ENCODE data around the gene SPATA6L.

Gene SPATA6L

DNA sequence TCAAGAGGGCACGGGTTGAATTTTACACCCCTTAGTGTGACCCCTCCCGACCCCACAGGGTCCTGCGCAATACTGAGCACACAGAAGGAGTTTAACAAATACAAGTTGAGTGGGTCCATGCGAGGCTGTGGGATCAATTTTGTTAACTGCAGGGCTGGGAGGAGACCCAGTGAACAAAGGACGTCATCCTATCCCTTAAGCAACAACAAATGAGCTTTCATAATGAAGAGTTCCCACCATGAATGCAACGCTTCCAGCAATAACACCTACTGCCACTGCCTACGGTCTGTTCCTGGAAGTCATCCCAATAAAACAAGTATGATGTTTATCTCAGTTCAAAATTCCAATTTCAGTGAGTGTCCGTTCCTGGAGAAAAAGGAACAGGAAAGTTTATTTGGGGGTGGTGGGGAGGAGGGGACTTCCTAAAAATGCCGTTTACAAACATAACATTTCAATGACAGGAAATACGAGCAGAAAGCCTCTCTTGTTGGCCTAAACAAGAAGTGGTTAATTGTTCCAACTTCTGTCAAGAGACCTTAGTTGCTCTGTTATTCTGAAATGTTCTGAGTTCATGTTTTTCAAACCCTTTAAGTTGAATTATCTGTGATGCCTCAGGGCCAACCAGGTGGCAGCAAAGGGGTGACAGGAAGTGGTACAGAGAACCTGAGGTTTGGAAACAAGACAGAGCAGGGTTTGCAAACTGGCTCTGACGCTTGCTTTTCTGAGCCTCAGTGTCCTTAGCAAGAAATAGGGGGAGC, 69.9 kb downstream of the SPATA6L start:
- in situ Hi-C loops (cut with HindIII; ENCODE audit: low pct_ligation_motif_present, low pct_unique_long_range_greater_than_20kb, low sequenced_read_pairs), result no loop called here
- DNase-seq, result no peak

DNA sequence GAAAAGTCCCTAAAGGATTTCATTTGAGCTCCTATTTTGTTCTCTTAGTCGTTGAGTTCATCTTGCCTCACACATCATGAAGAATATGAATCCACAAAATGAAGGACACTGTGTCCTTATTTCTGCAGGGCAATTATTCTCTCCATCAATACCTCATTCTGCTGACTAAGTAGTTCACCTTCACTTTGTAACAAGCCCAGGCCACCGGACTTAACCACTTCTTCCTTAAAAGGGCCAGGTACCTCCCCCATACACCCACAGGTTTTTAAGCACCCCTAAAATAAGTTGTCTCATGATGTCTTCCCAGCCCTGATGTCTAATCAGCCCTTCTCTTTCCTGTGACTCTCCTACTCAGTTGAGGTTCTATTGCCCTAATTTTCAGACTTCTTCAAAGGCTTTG, 71.3 kb downstream of the SPATA6L start:
- no peak for DNase-seq
- in situ Hi-C loops (cut with HindIII; ENCODE audit: low pct_ligation_motif_present, low pct_unique_long_range_greater_than_20kb, low sequenced_read_pairs), result no loop called here

DNA sequence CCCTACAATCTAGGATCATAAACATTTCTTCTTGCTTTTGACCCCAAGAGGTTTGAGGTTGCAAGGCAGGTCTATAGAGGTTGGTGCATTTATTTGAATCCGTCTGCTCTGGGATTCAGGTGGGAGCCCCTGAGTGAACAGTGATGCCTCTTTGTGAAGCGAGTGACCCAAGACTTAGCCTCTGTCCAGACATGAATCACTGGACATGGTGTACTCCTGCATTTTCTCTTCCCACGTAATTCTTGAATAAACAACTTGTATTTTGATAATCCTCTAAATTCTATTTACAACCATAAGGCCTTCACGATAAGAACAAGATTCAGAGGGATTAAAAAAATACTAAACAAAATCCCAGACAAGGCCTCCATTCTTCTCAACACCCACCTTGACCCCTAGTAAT, 71.7 kb downstream of the SPATA6L start:
- in situ Hi-C loops (cut with HindIII; ENCODE audit: low pct_ligation_motif_present, low pct_unique_long_range_greater_than_20kb, low sequenced_read_pairs), result no loop called here
- DNase-seq, result no peak

DNA sequence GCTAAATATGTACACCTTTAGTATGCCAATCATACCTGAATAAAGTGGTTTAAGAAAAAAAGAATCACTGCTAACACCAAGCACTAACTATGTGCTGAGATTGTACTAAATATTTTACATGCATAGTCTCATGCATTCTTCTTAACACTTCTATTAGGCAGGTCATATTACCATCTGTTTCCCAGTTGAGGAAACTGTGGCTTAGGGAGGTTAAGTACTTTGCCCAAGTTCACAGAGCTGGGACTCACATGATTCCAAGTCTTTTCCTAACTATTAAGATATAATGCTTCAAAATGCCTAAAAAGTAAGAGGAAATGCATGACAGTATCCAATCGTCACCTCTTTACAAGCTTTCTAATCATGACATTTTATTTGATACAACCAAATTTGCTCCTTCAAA, 73.4 kb downstream of the SPATA6L start:
- no peak for DNase-seq
- in situ Hi-C loops (cut with HindIII; ENCODE audit: low pct_ligation_motif_present, low pct_unique_long_range_greater_than_20kb, low sequenced_read_pairs), result no loop called here

DNA sequence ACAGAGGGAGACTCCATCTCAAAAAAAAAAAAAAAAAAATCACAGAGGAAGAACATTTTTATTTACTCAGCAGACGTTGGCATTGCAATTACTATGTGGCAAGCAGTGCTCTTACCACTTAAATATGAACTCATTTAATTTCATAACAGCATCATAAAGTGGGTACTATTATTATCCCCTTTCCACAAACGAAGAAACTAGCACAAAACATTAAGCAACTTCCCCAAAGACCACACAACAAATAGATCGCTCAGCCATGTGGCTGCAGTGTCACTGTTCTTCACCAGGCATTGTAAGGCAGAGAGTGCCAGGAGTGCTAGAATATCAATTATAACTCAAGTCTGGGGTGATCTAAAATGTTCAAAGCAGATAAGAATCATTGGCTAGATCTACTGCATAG, 74.0 kb downstream of the SPATA6L start:
- DNase-seq, result no peak
- in situ Hi-C loops (cut with HindIII; ENCODE audit: low pct_ligation_motif_present, low pct_unique_long_range_greater_than_20kb, low sequenced_read_pairs), result no loop called here

DNA sequence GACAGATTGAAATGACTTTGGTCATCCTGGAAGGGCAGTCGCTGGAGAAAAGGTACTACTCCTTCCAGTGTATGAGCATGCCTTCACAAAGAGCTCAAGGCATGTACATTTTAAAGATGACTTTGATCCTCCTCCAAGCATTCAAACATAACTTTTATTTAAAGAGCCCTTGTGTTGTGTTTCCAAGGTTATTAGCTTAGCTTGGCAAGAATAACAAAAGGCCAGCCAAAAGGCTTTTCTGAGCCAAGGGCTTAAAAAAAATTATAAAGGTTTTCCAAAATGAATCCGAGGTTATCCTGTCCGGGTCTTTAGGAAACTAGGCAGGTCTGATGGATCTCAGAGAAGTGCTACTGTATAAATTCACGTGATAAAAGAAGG, 75.2 kb downstream of the SPATA6L start:
- DNase-seq, result no peak
- in situ Hi-C loops (cut with HindIII; ENCODE audit: low pct_ligation_motif_present, low pct_unique_long_range_greater_than_20kb, low sequenced_read_pairs), result no loop called here

DNA sequence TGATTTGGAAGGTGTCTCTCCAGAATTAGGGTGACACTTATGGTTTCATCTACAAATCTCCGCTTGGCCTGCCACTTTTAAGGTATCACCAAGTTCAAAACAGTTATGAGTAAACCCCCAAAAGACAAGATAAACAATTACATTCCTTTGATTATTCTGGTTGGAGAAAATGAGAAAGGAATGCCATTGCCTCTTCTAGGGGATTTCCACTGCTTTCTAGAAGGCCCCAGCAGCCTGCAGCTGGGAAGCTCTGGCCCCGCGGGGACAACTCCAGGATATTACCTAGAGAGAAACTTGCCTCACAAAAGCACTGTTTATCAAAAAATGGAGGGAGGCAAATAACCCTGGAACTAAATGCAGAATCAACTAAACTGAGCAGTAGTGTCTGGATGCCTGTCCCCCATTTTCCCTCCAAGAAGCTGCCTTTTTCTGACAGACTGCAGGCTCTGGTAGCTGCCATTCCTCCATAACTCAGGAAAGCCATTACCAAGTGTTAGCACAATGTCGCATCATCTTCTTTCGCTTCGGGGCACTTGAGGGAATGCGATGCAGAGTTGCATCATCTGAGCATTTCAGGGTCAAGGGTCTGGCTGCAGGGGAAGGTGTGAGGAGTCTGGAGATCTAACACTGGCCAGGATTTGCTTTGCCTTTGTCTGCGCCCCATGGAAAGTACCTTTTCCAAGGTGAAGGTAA, 75.7 kb downstream of the SPATA6L start:
- no peak for DNase-seq
- in situ Hi-C loops (cut with HindIII; ENCODE audit: low pct_ligation_motif_present, low pct_unique_long_range_greater_than_20kb, low sequenced_read_pairs), result no loop called here

DNA sequence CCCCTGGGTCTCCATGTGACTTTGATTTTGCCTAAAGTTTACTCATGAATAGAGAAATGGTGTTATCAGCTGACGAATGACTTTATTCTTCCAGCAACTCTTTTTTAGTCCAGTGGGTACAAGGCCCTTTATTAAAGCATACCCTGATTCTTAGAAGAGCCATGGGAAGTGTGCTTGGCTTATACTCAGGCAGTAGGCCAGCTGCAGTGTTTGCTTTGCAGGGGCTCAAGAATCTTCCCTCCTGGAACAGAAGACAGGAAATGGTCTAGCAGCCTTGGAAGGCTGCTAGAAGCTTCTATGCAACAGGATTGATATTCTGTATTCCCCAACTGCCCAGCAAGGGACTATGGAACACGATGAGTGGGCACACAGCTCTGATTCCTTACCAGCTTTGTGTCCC, 77.6 kb downstream of the SPATA6L start:
- no peak for DNase-seq

DNA sequence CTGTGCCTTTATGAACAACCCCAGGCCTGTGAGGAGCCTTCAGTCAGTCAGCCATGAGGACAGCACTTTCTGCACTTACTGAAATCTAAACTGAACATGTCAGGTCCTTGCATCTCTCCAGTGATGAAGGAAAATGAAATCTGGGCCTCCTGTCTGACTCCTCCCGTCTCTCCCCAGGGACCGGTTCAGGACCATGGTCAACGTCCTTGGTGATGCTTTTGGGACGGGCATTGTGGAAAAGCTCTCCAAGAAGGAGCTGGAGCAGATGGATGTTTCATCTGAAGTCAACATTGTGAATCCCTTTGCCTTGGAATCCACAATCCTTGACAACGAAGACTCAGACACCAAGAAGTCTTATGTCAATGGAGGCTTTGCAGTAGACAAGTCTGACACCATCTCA, 81.1 kb downstream of the SPATA6L start:
- in situ Hi-C loops (cut with HindIII; ENCODE audit: low pct_ligation_motif_present, low pct_unique_long_range_greater_than_20kb, low sequenced_read_pairs), result no loop called here
- DNase-seq, result no peak

More for the DNA sequence above, 77.6 kb downstream of the SPATA6L start:
- in situ Hi-C loops (cut with HindIII; ENCODE audit: low pct_ligation_motif_present, low pct_unique_long_range_greater_than_20kb, low sequenced_read_pairs), result no loop called here

DNA sequence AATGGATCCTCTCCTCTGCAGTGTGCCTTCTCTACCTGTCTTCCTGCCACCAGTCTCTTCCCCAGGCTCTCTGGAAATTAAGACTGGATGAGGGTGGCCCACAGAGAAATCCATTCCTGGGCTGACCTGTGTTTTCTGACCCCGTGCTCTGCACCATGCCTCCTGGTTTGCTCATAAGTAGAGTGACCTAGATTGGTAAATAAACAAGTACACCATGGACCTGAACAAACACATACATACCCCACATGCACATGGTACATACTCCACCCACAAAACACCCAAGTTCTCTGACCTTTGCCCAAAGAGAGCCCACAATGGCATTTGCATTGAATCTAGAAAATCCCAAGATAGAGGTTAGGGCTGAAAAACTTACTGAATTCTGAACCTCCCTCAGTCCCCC, 81.6 kb downstream of the SPATA6L start:
- no peak for DNase-seq
- in situ Hi-C loops (cut with HindIII; ENCODE audit: low pct_ligation_motif_present, low pct_unique_long_range_greater_than_20kb, low sequenced_read_pairs), result no loop called here

DNA sequence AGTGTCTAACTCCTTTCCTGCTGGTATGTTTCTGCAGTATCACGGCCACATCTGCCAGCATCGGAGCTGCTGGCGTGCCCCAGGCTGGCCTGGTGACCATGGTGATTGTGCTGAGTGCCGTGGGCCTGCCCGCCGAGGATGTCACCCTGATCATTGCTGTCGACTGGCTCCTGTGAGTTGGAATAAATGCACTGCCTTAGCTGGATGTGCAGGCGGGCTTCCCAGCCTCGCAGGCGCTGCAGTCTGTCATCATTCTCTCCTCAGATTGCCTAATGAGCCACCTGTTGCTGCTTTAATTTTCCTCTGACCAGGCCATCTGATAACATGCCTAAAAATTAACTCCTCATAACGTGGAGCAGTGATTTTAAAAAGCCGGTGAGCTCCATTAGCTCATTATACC, 83.3 kb downstream of the SPATA6L start:
- DNase-seq, result no peak
- in situ Hi-C loops (cut with HindIII; ENCODE audit: low pct_ligation_motif_present, low pct_unique_long_range_greater_than_20kb, low sequenced_read_pairs), result no loop called here

DNA sequence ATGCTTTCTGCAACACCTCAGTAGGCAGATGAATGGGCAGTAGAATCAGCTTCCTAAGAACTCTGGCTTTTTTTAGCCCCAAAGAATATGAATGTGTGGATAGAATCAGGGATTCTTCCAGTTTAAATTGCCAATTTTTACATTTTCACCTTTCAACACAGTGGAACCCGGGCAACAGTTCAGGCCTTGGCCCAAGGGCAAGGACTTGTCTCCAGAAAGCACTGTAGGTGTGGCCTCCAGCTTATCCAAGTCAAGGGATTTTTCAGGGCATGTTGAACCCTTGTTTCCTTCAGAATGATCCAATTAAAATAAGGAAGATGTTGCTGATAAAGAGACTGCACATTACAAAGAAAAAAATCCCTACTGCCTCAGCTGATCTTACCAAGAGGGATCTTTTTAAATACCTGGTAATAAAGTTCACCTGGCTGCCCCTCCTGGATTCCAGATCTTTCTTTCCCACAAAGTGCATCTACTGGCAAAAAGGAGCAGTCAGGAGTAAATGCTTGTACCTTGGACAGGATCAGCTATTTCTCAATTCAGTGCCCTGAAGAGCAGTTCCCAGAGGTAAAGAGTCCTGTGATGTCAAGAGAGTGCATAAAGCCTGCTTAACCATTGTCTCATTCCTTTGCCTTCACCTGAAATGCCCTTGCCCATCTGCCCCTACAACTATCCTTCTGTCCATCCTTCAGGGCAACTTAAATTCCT, 84.3 kb downstream of the SPATA6L start:
- no peak for DNase-seq
- in situ Hi-C loops (cut with HindIII; ENCODE audit: low pct_ligation_motif_present, low pct_unique_long_range_greater_than_20kb, low sequenced_read_pairs), result no loop called here

DNA sequence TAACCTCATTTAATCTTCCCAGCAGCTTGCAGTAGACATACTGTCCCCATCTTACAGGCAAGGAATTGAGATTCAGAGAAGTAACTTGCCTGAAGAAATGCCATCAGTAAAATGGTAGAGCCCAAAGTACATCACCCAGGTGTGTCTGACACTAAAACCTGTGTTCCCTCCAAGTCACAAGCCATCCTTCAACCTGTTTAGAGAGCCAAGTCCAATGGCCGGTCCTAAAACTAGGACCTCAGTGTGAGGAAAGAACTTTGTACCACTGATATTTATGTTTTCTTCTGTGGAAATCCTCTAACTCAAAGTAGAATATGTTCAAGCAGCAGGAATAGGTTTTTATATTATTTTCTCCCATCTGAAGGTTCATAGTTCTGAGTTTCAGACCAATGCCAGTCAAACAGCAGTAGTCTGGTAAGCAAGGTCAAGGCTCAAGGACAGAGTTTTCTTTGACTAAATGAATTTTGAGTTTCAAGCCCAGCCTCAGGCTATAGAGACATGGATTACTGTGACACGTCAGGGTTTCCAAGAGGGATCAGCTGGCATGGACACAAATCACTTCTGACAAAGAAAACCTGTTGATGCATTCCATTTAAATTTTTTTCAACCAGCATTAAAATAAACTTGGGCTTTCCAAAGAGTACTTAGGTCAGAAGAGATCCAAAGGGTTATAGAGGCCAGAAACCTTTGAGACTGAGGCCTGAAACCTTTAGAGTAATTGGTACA, 85.1 kb downstream of the SPATA6L start:
- in situ Hi-C loops (cut with HindIII; ENCODE audit: low pct_ligation_motif_present, low pct_unique_long_range_greater_than_20kb, low sequenced_read_pairs), result no loop called here
- no peak for DNase-seq

DNA sequence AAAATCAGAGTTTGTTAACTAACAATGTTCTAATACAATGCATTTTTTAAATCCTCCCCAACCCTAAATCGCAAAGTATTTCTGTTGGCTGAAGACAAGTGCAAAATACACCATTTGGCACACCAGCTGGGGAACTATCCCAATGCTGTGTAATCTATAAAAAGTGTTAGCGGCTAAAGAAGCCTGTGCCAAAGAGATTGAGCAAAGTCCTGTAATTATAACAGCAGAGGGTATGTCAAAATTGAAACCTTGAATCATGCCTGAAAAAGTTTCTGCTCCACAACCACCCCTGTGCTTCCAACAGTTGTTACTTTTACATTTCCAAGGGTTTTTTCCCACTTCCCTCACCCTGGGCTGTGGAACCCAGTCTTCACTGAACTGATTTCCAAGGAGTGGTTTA, 87.3 kb downstream of the SPATA6L start:
- no peak for DNase-seq
- in situ Hi-C loops (cut with HindIII; ENCODE audit: low pct_ligation_motif_present, low pct_unique_long_range_greater_than_20kb, low sequenced_read_pairs), result no loop called here

DNA sequence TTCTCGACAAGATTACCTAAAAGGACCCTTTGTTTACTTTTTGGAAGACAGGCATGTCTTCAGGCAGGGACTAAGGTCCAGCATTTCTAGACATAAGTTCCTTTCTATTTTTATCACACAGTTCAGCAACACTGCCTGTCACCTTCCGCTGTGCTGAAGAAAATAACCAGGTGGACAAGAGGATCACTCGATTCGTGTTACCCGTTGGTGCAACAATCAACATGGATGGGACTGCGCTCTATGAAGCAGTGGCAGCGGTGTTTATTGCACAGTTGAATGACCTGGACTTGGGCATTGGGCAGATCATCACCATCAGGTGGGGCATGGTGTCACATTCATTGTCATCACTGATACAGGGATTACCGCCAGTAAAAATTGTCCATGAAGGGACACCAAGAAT, 89.8 kb downstream of the SPATA6L start:
- in situ Hi-C loops (cut with HindIII; ENCODE audit: low pct_ligation_motif_present, low pct_unique_long_range_greater_than_20kb, low sequenced_read_pairs), result no loop called here
- no peak for DNase-seq

DNA sequence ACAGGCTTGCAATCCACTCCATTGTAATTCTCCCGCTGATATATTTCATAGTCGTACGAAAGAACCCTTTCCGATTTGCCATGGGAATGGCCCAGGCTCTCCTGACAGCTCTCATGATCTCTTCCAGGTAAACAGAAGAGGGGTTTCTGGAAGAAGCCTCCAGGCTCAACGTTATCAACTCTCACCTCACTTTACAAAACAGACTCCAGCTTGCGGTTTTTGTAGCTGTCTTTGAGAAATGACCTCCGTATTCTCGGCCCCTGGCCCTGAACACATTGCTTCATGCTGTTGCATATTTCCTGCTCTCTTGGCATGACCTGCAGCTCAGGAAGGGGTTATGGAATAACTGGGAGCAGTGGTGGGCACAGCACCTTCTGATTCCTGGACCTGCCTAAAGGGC, 90.3 kb downstream of the SPATA6L start:
- in situ Hi-C loops (cut with HindIII; ENCODE audit: low pct_ligation_motif_present, low pct_unique_long_range_greater_than_20kb, low sequenced_read_pairs), result no loop called here
- DNase-seq, result no peak

DNA sequence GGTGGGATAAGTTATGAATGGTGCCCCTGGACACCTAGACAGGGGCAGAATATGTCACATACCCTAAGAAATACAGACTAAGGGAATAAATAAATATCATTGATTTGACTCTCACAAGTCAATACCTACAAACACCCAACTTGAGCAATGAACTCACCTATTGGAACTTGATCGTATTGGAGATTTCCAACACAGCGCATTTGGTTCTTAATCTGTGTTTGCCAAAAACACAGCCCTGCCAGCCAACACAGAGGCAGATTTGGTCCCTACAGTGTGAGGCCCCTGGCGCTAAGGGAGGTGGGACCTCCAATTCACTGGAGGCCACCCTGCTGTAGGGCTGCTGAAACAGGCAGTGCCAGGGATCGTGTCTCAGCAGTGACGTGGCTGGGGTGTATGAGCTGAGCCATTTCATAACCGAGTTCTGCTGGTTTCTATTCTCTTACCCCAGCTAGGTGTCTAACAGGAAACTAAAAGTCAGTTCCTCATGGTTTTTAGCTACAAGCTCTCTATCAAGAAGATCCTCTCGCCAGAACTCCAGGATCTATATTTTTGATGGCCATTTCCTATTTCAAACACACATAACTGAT, 91.5 kb downstream of the SPATA6L start:
- in situ Hi-C loops (cut with HindIII; ENCODE audit: low pct_ligation_motif_present, low pct_unique_long_range_greater_than_20kb, low sequenced_read_pairs), result no loop called here

DNA sequence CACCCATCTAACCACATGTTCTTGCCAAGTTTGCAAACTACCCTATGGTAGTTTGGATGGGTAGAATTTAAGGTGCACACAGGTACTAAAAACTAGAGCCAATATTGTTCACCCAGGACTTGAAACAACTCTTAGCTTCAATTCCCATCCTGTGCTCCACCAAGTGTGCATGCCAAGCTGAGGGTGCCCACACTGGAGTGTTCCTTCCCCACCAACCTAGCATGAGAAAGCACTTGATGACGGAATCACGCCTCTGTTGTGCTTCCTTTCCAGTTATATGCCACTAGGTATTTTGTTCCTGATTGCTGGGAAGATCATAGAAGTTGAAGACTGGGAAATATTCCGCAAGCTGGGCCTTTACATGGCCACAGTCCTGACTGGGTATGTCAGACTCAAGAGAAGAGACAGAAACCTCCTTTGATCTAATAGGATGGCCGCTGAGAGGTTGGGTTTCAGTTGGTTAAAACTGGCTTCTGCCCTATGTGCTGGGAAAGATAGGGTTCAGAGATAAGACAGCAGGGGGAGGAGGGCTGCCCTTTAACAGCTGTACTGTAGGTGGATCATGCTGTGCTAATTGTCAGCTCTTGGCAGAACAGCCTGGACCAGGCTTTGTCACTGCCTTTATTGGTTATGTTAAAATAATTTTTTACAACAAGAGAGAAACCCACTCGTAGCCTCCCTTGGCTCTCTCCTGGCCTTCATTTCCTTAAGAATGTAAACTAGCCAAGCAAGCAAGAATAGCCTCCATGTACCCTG, 92.5 kb downstream of the SPATA6L start:
- no peak for DNase-seq
- in situ Hi-C loops (cut with HindIII; ENCODE audit: low pct_ligation_motif_present, low pct_unique_long_range_greater_than_20kb, low sequenced_read_pairs), result no loop called here

More for the DNA sequence above, 91.5 kb downstream of the SPATA6L start:
- DNase-seq, result no peak
